Hematopoietic multipotent progenitor cell treated with erythropoietin and hydrocortisone succinate and interleukin-3 and kit ligand, for 15 days (in vitro differentiated cells): ENCODE measurements around the gene NEU4.

Experiments used
- DNase-seq: peaks from one replicate; pipeline ENCODE4 v3.0.0-alpha.2; 2015; ENCODE audit warnings: low spot score

NEU4 gene

GRCh38 chr2:241834527-241835210 lies 25.7 kb downstream of the NEU4 start:
- no peak for DNase-seq

GRCh38 chr2:241835611-241836010 lies 26.6 kb downstream of the NEU4 start:
- no peak for DNase-seq

GRCh38 chr2:241836292-241836691 lies 27.3 kb downstream of the NEU4 start:
- DNase-seq: no peak

- no peak for DNase-seq
Observed at GRCh38 chr2:241837197-241837965, 28.4 kb downstream of the NEU4 start.

GRCh38 chr2:241841181-241842066 lies 32.4 kb downstream of the NEU4 start:
- DNase-seq: no peak

GRCh38 chr2:241842067-241842415 lies 33.0 kb downstream of the NEU4 start:
- no peak for DNase-seq

- no peak for DNase-seq
Observed at GRCh38 chr2:241842620-241843211, 33.7 kb downstream of the NEU4 start.

- no peak for DNase-seq
Observed at GRCh38 chr2:241843321-241844065, 34.5 kb downstream of the NEU4 start.

- DNase-seq: peak; percentile 23
Observed at GRCh38 chr2:241844066-241844728, 35.2 kb downstream of the NEU4 start.

- DNase-seq: no peak
Observed at GRCh38 chr2:241844831-241845578, 36.0 kb downstream of the NEU4 start.

- DNase-seq: no peak
Observed at GRCh38 chr2:241846406-241846805, 37.4 kb downstream of the NEU4 start.

GRCh38 chr2:241848761-241849615 lies 40.0 kb downstream of the NEU4 start:
- DNase-seq: no peak

- DNase-seq: no peak
Observed at GRCh38 chr2:241849616-241850543, 40.9 kb downstream of the NEU4 start.

- DNase-seq: no peak
Observed at GRCh38 chr2:241850544-241851324, 41.7 kb downstream of the NEU4 start.

GRCh38 chr2:241851325-241852115 lies 42.5 kb downstream of the NEU4 start:
- no peak for DNase-seq
